ENCODE data around the gene JMY. TPM values are rescaled to one million over a fixed set of nuclear protein-coding genes. Genes with fewer than 3 reads are reported as not detected.

The JMY gene
- polyA plus RNA-seq, 1 of the 3 experiments (the other 2 are of a cell fraction): 1.7 TPM

DNA sequence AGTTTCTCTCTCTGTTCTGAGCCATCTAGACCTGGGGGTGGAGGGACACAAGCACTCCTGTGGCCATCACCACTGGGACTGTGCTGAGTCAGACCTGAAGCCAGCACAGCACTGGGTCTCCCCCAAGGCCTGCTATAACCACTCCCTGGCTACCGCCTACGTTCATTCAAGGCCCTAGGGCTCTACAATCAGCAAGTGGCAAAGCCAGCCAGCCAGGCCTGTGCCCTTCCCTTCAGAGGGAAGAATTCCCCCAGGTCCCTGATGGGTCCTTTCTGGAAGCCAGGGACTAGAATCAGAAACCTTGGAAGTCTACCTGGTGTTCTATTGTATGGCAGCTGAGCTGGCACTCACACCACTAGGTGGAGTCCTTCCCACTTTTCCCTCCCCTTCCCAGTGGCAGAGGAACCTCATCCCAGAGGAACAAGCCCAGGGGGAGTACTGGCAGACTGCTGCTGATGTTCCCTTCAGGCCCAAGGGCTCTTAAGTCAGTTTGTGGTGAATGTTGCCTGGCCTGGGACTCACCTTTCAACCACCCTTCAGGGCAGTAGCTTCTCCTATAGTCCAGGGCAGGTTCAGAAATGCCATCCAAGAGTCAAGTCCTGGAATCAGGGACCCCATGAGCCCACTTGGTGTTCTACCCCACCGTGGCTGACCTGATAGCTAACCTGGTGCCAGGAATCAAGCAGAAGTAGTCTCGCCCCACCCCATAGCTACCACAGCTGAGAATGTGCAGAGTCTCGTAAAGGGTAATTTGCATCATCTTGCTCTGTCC lies 20.0 kb downstream of the JMY start:
- Histone ChIP-seq H3F3A (replicated peaks; ENCODE audit: insufficient read depth) (no peaks in the 10 kb centered on the region), H4K20me1 (ENCODE audit: insufficient read depth) (peaks cover 12% of the 10 kb centered on the region), H3K4me3 (ENCODE audit: low read depth in 2 of 2, low read length in 1 of 2) (no peak overlapping the region), H3K27me3 (ENCODE audit: insufficient read depth) (no peaks in the 10 kb centered on the region), H2AFZ (ENCODE audit: low read depth) (no peak overlapping the region), H3K9me3 (no peaks in the 10 kb centered on the region), H3K4me1 (ENCODE audit: control insufficient read depth in 1 of 2, insufficient read depth in 2 of 2, low read depth in 1 of 2, low read length in 1 of 2) (no peaks in the 10 kb centered on the region), H3K27ac (ENCODE audit: low read depth in 2 of 2, low read length in 1 of 2) (no peak overlapping the region), H3K36me3 (replicated peaks in 1 of 2; ENCODE audit: control insufficient read depth in 1 of 2, insufficient read depth in 2 of 2, low read length in 1 of 2) (no peaks in the 10 kb centered on the region), H3K4me2 (no peak overlapping the region), H3K9ac (no peak overlapping the region; the same call in 1 of the 2 replicates), H3K79me2 (ENCODE audit: insufficient read depth) (no peaks in the 10 kb centered on the region), H3K9me2 (no peaks in the 10 kb centered on the region)
- ChIA-PET CTCF (interaction anchor here (1.0 to 1.5 kb wide), 5 partner anchors 19 to 208 kb away, joined by 3 to 6 read pairs (median 4); no protein-coding TSS in a partner anchor), POLR2A (no interaction called here)
- DNase-seq: peak; percentile 47
- WGBS (ENCODE audit: low lambda C conversion rate): 86% methylated on average over 3 of the region's 5 CpGs
- no peak for TF ChIP-seq POLR2AphosphoS5 (IDR thresholded peaks at IDR 0.05; ENCODE audit: low read depth, low read length)
- no peak for TF ChIP-seq FOXJ3 (CRISPR knock-in tag; IDR thresholded peaks at IDR 0.05)
- TF ChIP-seq CHD2 (IDR thresholded peaks at IDR 0.05; ENCODE audit: low read length, partially characterized antibody): no peak
- peak; percentile 68 for TF ChIP-seq SMC3 (IDR thresholded peaks at IDR 0.05; ENCODE audit: low read depth, low read length)
- TF ChIP-seq, protein P1, sequence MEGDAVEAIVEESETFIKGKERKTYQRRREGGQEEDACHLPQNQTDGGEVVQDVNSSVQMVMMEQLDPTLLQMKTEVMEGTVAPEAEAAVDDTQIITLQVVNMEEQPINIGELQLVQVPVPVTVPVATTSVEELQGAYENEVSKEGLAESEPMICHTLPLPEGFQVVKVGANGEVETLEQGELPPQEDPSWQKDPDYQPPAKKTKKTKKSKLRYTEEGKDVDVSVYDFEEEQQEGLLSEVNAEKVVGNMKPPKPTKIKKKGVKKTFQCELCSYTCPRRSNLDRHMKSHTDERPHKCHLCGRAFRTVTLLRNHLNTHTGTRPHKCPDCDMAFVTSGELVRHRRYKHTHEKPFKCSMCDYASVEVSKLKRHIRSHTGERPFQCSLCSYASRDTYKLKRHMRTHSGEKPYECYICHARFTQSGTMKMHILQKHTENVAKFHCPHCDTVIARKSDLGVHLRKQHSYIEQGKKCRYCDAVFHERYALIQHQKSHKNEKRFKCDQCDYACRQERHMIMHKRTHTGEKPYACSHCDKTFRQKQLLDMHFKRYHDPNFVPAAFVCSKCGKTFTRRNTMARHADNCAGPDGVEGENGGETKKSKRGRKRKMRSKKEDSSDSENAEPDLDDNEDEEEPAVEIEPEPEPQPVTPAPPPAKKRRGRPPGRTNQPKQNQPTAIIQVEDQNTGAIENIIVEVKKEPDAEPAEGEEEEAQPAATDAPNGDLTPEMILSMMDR (IDR thresholded peaks at IDR 0.05): peak; percentile 64
- no peak for TF ChIP-seq YY1 (IDR thresholded peaks at IDR 0.05; ENCODE audit: low read depth)
- TF ChIP-seq, protein P2, sequence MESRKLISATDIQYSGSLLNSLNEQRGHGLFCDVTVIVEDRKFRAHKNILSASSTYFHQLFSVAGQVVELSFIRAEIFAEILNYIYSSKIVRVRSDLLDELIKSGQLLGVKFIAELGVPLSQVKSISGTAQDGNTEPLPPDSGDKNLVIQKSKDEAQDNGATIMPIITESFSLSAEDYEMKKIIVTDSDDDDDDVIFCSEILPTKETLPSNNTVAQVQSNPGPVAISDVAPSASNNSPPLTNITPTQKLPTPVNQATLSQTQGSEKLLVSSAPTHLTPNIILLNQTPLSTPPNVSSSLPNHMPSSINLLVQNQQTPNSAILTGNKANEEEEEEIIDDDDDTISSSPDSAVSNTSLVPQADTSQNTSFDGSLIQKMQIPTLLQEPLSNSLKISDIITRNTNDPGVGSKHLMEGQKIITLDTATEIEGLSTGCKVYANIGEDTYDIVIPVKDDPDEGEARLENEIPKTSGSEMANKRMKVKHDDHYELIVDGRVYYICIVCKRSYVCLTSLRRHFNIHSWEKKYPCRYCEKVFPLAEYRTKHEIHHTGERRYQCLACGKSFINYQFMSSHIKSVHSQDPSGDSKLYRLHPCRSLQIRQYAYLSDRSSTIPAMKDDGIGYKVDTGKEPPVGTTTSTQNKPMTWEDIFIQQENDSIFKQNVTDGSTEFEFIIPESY (IDR thresholded peaks at IDR 0.05; ENCODE audit: borderline replicate concordance, low read depth): no peak
- no peak for TF ChIP-seq MEF2A (IDR thresholded peaks at IDR 0.05; ENCODE audit: borderline replicate concordance, low read depth)
- TF ChIP-seq MXI1 (IDR thresholded peaks at IDR 0.05; ENCODE audit: low read depth, low read length): no peak
- TF ChIP-seq RAD21 (IDR thresholded peaks at IDR 0.05; ENCODE audit: low read length): peak; percentile 58
- TF ChIP-seq, protein P3, sequence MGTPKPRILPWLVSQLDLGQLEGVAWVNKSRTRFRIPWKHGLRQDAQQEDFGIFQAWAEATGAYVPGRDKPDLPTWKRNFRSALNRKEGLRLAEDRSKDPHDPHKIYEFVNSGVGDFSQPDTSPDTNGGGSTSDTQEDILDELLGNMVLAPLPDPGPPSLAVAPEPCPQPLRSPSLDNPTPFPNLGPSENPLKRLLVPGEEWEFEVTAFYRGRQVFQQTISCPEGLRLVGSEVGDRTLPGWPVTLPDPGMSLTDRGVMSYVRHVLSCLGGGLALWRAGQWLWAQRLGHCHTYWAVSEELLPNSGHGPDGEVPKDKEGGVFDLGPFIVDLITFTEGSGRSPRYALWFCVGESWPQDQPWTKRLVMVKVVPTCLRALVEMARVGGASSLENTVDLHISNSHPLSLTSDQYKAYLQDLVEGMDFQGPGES (IDR thresholded peaks at IDR 0.05; ENCODE audit: low read depth, low read length): no peak
- no peak for TF ChIP-seq FOXM1 (IDR thresholded peaks at IDR 0.05; ENCODE audit: low read depth)
